H9 (cell line): ENCODE data around the gene DAZAP1. TPM values are rescaled to one million over a fixed set of nuclear protein-coding genes. Genes with fewer than 3 reads are reported as not detected.

Experiments used
- DNase-seq: peaks from one replicate; pipeline ENCODE4 v3.0.0-alpha.2; 2017
- H2AFZ ChIP-seq: one replicate; pipeline ENCODE4 v1.6.1; 2013; ENCODE audit warnings: mild to moderate bottlenecking, low read length, control low read depth, moderate library complexity
- H2AK5ac ChIP-seq: 2 replicates; pipeline ENCODE4 v1.6.1; 2013; ENCODE audit warnings: low read length, control low read depth, mixed read lengths; ENCODE audit not compliant: insufficient read length
- H2BK120ac ChIP-seq: one replicate; pipeline ENCODE4 v1.6.1; 2013; ENCODE audit warnings: low read depth, mild to moderate bottlenecking, low read length, control low read depth, inconsistent platforms; ENCODE audit not compliant: poor library complexity, severe bottlenecking
- H2BK12ac ChIP-seq: 2 replicates; pipeline ENCODE4 v1.6.1; 2013; ENCODE audit warnings: low read length, control low read depth, mixed read lengths, low read depth; ENCODE audit not compliant: insufficient read length
- H2BK15ac ChIP-seq: 2 replicates; pipeline ENCODE4 v1.6.1; 2013; ENCODE audit warnings: low read depth, low read length, control low read depth
- H2BK20ac ChIP-seq: one replicate; pipeline ENCODE4 v1.6.1; 2013; ENCODE audit warnings: low read depth, mild to moderate bottlenecking, low read length, control low read depth, inconsistent platforms; ENCODE audit not compliant: poor library complexity, severe bottlenecking
- H2BK5ac ChIP-seq: 2 replicates; pipeline ENCODE4 v1.6.1; 2013; ENCODE audit warnings: low read length, control low read depth, mixed read lengths; ENCODE audit not compliant: insufficient read length
- H3K14ac ChIP-seq: 2 replicates; pipeline ENCODE4 v1.6.1; 2013; ENCODE audit warnings: low read length, control low read depth; ENCODE audit not compliant: insufficient read depth
- H3K18ac ChIP-seq: 2 replicates; pipeline ENCODE4 v1.6.1; 2013; ENCODE audit warnings: low read depth, mild to moderate bottlenecking, mixed read lengths, low read length, control low read depth; ENCODE audit not compliant: insufficient read length
- H3K23ac ChIP-seq: 2 replicates; pipeline ENCODE4 v1.6.1; 2013; ENCODE audit warnings: low read length, control low read depth, mixed read lengths, low read depth; ENCODE audit not compliant: insufficient read length
- H3K23me2 ChIP-seq: 2 replicates; pipeline ENCODE4 v1.6.1; 2013; ENCODE audit warnings: low read depth, mild to moderate bottlenecking, mixed read lengths, low read length, control low read depth; ENCODE audit not compliant: insufficient read length, poor library complexity, severe bottlenecking
- H3K27ac ChIP-seq: 2 replicates; pipeline ENCODE4 v1.5.1; 2013; ENCODE audit warnings: low read length, control low read depth, mixed read lengths, low read depth; ENCODE audit not compliant: insufficient read length
- H3K27me3 ChIP-seq: 2 replicates; pipeline ENCODE4 v1.6.1; 2013; ENCODE audit warnings: low read length, control low read depth, inconsistent platforms; ENCODE audit not compliant: insufficient read depth
- H3K4ac ChIP-seq: 2 replicates; pipeline ENCODE4 v1.6.1; 2013; ENCODE audit warnings: low read depth, mild to moderate bottlenecking, control low read depth, inconsistent platforms, low read length, moderate library complexity
- H3K4me1 ChIP-seq: 2 replicates; pipeline ENCODE4 v1.6.1; 2013; ENCODE audit warnings: low read length, control low read depth, inconsistent platforms; ENCODE audit not compliant: insufficient read depth
- H3K4me2 ChIP-seq: 2 replicates; pipeline ENCODE4 v1.6.1; 2013; ENCODE audit warnings: low read length, control low read depth, mixed read lengths; ENCODE audit not compliant: insufficient read length, insufficient read depth
- H3K56ac ChIP-seq: 2 replicates; pipeline ENCODE4 v1.6.1; 2013; ENCODE audit warnings: low read depth, mild to moderate bottlenecking, mixed read lengths, low read length, control low read depth; ENCODE audit not compliant: insufficient read length
- H3K79me1 ChIP-seq: 2 replicates; pipeline ENCODE4 v1.6.1; 2013; ENCODE audit warnings: low read depth, mild to moderate bottlenecking, moderate library complexity, low read length, control low read depth, inconsistent platforms; ENCODE audit not compliant: insufficient read depth, poor library complexity, severe bottlenecking
- H3K79me2 ChIP-seq: 2 replicates; pipeline ENCODE4 v1.6.1; 2013; ENCODE audit warnings: low read length, control low read depth, inconsistent platforms; ENCODE audit not compliant: insufficient read depth
- H3K9ac ChIP-seq: 2 replicates; pipeline ENCODE4 v1.6.1; 2013; ENCODE audit warnings: low read length, control low read depth, mixed read lengths; ENCODE audit not compliant: insufficient read length; ENCODE audit errors: extremely low read depth
- H3K9me3 ChIP-seq: one replicate; pipeline ENCODE4 v1.6.1; 2013; ENCODE audit warnings: low read depth, low read length, inconsistent platforms; ENCODE audit not compliant: control insufficient read depth
- H3T11ph ChIP-seq: one replicate; pipeline ENCODE4 v1.6.1; 2013; ENCODE audit warnings: mild to moderate bottlenecking, low read length, control low read depth, inconsistent platforms
- H4K20me1 ChIP-seq: one replicate; pipeline ENCODE4 v1.6.1; 2013; ENCODE audit not compliant: control insufficient read depth, insufficient read length, insufficient read depth
- H4K5ac ChIP-seq: 2 replicates; pipeline ENCODE4 v1.6.1; 2013; ENCODE audit warnings: low read depth, mild to moderate bottlenecking, mixed read lengths, low read length, control low read depth; ENCODE audit not compliant: insufficient read length
- H4K8ac ChIP-seq: replicated peaks from 2 replicates; pipeline ENCODE4 v1.6.1; 2013; ENCODE audit warnings: low read length, control low read depth, mixed read lengths, low read depth; ENCODE audit not compliant: insufficient read length
- H4K91ac ChIP-seq: 2 replicates; pipeline ENCODE4 v1.6.1; 2013; ENCODE audit warnings: low read depth, mild to moderate bottlenecking, moderate library complexity, mixed read lengths, low read length, control low read depth; ENCODE audit not compliant: insufficient read length
- H3K27ac Mint-ChIP-seq, 3 experiments: 2 replicates in 2 of 3; 3 replicates in 1 of 3; pipeline ENCODE4 v1.8.0; 2020 to 2021; ENCODE audit warnings: mixed read lengths in 3 of 3, mild to moderate bottlenecking in 1 of 3, moderate library complexity in 1 of 3
- H3K27me3 Mint-ChIP-seq: 2 replicates; pipeline ENCODE4 v1.8.0; 2021; ENCODE audit warnings: low read depth, mild to moderate bottlenecking, moderate library complexity, mixed read lengths
- H3K36me3 Mint-ChIP-seq, 3 experiments: 2 replicates in 2 of 3; 3 replicates in 1 of 3; pipeline ENCODE4 v1.8.0; 2020 to 2021; ENCODE audit warnings: low read depth in 3 of 3, mixed read lengths in 3 of 3; ENCODE audit not compliant: insufficient read depth in 1 of 3
- H3K4me1 Mint-ChIP-seq, 2 experiments: 2 replicates each; pipeline ENCODE4 v1.8.0; 2020; ENCODE audit warnings: mixed read lengths in 2 of 2
- H3K4me3 Mint-ChIP-seq, 2 experiments: 2 replicates in 1 of 2; 3 replicates in 1 of 2; pipeline ENCODE4 v1.8.0; 2020 to 2021; ENCODE audit warnings: mild to moderate bottlenecking in 2 of 2, mixed read lengths in 2 of 2, moderate library complexity in 1 of 2
- H3K9me3 Mint-ChIP-seq, 2 experiments: 2 replicates in 1 of 2; 3 replicates in 1 of 2; pipeline ENCODE4 v1.8.0; 2020; ENCODE audit warnings: mild to moderate bottlenecking in 2 of 2, mixed read lengths in 2 of 2, moderate library complexity in 1 of 2
- whole genome bisulfite sequencing: extraction: QIAGEN DNeasy Blood & Tissue Kit; methylation state at CpG from one replicate; pipeline ENCODE4 v1.1.7; 2013; ENCODE audit warnings: missing lambda C conversion rate, low lambda C conversion rate, mixed read lengths; ENCODE audit not compliant: insufficient read length; ENCODE audit errors: extremely low coverage; 5-methylcytosine and 5-hydroxymethylcytosine counted together
- total RNA-seq: library from RNA; stranded (reverse); gene quantifications from 2 replicates; pipeline ENCODE4 v1.2.1, GENCODE V29; 2021
- TF ChIP-seq, protein P1 (sequence below): fragments of 200-600 bp; sonication (generic); conservative IDR thresholded peaks from 3 replicates; pipeline ENCODE4 v1.8.0; 2021; ENCODE audit warnings: antibody characterized with exemption, mild to moderate bottlenecking

DAZAP1 gene
- total RNA-seq, 1 experiment from 2014 or later: 265 TPM

GRCh38 chr19:1433119-1434039 lies 26.0 kb downstream of the DAZAP1 start:
- no CpG with 5 or more reads among the region's 47 CpGs for WGBS
- Histone ChIP-seq H3K9ac (no peak overlapping the region), H4K5ac (no peak overlapping the region)

More at GRCh38 chr19:1433119-1434039, 26.0 kb downstream of the DAZAP1 start:
- Histone ChIP-seq H3K56ac (no peak overlapping the region), H3K23ac (no peak overlapping the region), H3K4me1 (no peaks in the 10 kb centered on the region), H3T11ph (no peak overlapping the region), H3K27ac (no peak overlapping the region), H3K23me2 (no peaks in the 10 kb centered on the region), H2BK20ac (no peak overlapping the region), H4K8ac (no peak overlapping the region), H3K27me3 (no peaks in the 10 kb centered on the region), H4K20me1 (no peaks in the 10 kb centered on the region), H3K9me3 (no peaks in the 10 kb centered on the region), H3K79me1 (no peaks in the 10 kb centered on the region), H2AK5ac (no peak overlapping the region), H3K14ac (no peak overlapping the region), H3K18ac (no peak overlapping the region), H2AFZ (no peak overlapping the region), H4K91ac (no peak overlapping the region), H3K4me2 (no peak overlapping the region), H3K79me2 (peaks cover under 1% of the 10 kb centered on the region; the same call in 1 of the 2 replicates), H2BK15ac (no peak overlapping the region), H2BK5ac (no peak overlapping the region), H2BK12ac (no peak overlapping the region), H3K4ac (no peak overlapping the region), H2BK120ac (no peak overlapping the region)
- H3K4me3 Mint-ChIP-seq: no peak overlapping the region; a peak in 1 of 5 replicates
- H3K4me1 Mint-ChIP-seq: no peaks in the 10 kb centered on the region; a peak in 2 of 4 replicates
- peaks cover 17 to 54% (median 40%) of the 10 kb centered on the region in 3 experiments; a peak in 6 of 7 replicates for H3K36me3 Mint-ChIP-seq
- no peak for DNase-seq
- no peaks in the 10 kb centered on the region; the same call in 1 of the 2 replicates for H3K27me3 Mint-ChIP-seq
- H3K9me3 Mint-ChIP-seq: no peaks in the 10 kb centered on the region
- TF ChIP-seq, protein P1, sequence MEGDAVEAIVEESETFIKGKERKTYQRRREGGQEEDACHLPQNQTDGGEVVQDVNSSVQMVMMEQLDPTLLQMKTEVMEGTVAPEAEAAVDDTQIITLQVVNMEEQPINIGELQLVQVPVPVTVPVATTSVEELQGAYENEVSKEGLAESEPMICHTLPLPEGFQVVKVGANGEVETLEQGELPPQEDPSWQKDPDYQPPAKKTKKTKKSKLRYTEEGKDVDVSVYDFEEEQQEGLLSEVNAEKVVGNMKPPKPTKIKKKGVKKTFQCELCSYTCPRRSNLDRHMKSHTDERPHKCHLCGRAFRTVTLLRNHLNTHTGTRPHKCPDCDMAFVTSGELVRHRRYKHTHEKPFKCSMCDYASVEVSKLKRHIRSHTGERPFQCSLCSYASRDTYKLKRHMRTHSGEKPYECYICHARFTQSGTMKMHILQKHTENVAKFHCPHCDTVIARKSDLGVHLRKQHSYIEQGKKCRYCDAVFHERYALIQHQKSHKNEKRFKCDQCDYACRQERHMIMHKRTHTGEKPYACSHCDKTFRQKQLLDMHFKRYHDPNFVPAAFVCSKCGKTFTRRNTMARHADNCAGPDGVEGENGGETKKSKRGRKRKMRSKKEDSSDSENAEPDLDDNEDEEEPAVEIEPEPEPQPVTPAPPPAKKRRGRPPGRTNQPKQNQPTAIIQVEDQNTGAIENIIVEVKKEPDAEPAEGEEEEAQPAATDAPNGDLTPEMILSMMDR: no peak
- H3K27ac Mint-ChIP-seq: peak overlapping the region in 1 of 3 experiments; percentile 94; a peak in 2 of 7 replicates
